Stimulated activated CD4-positive, alpha-beta T cell treated with anti-CD3 and anti-CD28 coated beads, Interleukin-4, amount 100 ng/mL, for 48 hours (primary cell): Measurements from ENCODE around the gene FAM3A.

ENCODE experiments used
- DNase-seq, 2 donors: peaks; one replicate each; pipeline ENCODE4 v3.0.0-alpha.2; 2020; ENCODE audit warnings: low read depth in 2 of 2

Gene FAM3A

GRCh38 chrX:154458954-154459778, 56.9 kb downstream of the FAM3A start:
- no peak for DNase-seq

DNA sequence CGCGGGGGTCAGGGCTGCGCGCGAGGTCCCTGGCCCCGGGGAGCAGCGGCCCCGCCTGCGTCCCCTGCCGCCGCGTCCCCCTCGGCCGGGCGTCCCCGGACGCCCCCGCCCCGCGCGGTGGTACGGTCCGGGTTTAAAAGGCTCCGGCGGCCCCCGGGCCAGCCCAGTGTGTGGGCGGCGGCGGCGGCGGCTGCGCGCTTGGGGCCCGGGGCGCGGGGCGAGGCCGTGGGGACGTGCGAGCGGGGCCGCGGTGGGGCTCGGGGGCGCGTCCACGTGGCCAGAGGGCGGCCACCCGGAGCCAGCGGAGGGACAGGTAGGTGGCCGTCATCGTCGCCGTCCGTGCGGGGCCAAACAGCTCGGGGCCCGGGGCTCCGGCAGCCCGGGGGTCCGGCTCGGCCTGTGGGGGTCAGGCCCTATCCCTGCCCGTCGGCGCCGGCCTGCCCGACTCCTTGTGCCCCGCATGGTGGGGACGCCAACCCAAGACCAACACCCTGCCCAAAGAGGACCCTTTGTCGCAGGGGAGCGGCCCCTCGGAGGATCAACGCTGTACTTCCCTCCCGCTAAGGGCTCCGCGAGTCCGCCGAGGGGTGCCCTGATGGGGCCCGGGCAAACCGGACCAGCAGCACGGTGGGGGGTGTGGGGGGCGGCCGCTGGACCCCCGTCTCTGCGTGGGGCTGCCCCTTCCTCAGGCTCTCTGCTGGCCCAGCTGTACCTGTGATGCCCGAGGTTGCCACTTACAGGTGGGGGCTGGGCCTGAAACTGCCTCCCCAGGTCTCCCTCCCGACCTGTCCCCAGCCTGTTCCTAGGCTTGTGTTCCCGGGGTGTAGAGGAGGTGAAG, 57.7 kb downstream of the FAM3A start, which contains the start of gene PLXNA3:
TSS of gene PLXNA3 (plus strand) at position 166 of the 838 bp plus-strand sequence. CDS start 1,903 bp downstream, outside the sequence.
- DNase-seq: peak; percentile 48 to 54

GRCh38 chrX:154457491-154458115, 58.4 kb downstream of the FAM3A start:
- DNase-seq: peak in 1 of 2 donors; percentile 27
